GM18909 (cell line): ENCODE data around the gene FCHSD1.

Experiments used
- ATAC-seq: cut with Tn5 transposase; IDR thresholded peaks from one replicate; pipeline ENCODE4 v1.9.1; 2021; ENCODE audit warnings: mild to moderate bottlenecking; ENCODE audit not compliant: unreplicated experiment, poor library complexity

FCHSD1 gene

DNA sequence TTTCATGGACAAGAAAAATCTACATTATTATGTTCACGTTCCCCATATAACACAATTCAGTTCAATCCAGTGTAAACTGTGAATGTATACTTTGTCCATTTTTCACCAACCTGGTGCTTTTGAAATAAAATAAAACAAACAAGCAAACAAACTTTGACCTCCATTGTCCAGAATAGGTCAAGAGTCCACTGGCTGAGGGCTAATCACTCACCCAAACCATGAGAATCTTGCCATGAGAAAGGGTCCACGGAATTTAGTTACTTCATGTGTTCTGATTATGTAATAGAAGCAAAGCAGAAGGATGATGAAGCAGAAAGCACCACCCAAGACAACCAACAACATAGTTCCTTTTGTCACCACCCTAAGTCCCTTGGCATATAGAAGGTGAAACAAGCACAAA, 61.1 kb downstream of the FCHSD1 start:
- no peak for ATAC-seq
